AG04450 (cell line): ENCODE data around the gene FCN3. TPM values are rescaled to one million over a fixed set of nuclear protein-coding genes. Genes with fewer than 3 reads are reported as not detected.
A peak's percentile ranks its signal among the peaks of the same experiment; 100 is the strongest.

Experiments
- CTCF ChIA-PET: fragments of 300-600, 350-600 bp; formaldehyde crosslinking; extraction: SDS; loops from one replicate; lab custom pipeline; 2022; ENCODE audit warnings: antibody characterized with exemption, inconsistent platforms; lab: Charles Lee
- POLR2A ChIA-PET: fragments of 350-600 bp; formaldehyde crosslinking; extraction: SDS; loops from one replicate; lab custom pipeline; 2021; ENCODE audit warnings: antibody characterized with exemption, inconsistent platforms; lab: Yijun Ruan, JAX
- DNase-seq: peaks from one replicate; pipeline ENCODE4 v3.0.0-alpha.2; 2011; ENCODE audit warnings: low read depth, low spot score
- H3K27ac ChIP-seq: one replicate; pipeline ENCODE4 v1.5.1; 2012; ENCODE audit warnings: low read depth, low read length, control low read depth
- H3K27me3 ChIP-seq: one replicate; pipeline ENCODE4 v1.6.0; 2012; ENCODE audit warnings: low read length; ENCODE audit not compliant: control insufficient read depth, insufficient read depth
- H3K4me3 ChIP-seq: 2 replicates; pipeline ENCODE4 v1.5.1; 2011; ENCODE audit warnings: mild to moderate bottlenecking, low read depth, low read length, control low read depth
- H3K9me3 ChIP-seq: 2 replicates; pipeline ENCODE4 v1.5.1; 2012; ENCODE audit warnings: low read length; ENCODE audit not compliant: control insufficient read depth, insufficient read depth
- polyA plus RNA-seq: library from polyadenylated mRNA; depleted of rRNA; stranded (reverse); fragments of >200 nt; gene quantifications from 2 replicates; pipeline ENCODE4 v1.2.3, GENCODE V29; 2011
- TF ChIP-seq, protein P1 (sequence below): IDR thresholded peaks from 2 replicates; pipeline ENCODE4 v1.5.1; 2011; ENCODE audit warnings: low read depth, low read length, control low read depth, inconsistent platforms

FCN3 gene
- polyA plus RNA-seq, 1 experiment = not detected

GRCh38 chr1:27366411-27367159 lies 8.0 kb downstream of the FCN3 start, which contains the start of gene MAP3K6:
Gene MAP3K6 (minus strand): TSS chr1:27366961. CDS start chr1:27366597, 364 bp downstream.
- Histone ChIP-seq H3K9me3 (no peaks in the 10 kb centered on the region; the same call in 1 of the 2 replicates), H3K27ac (peak within 1 kb of the TSS; percentile 92), H3K4me3 (peak within 1 kb of the TSS; percentile 74), H3K27me3 (no peaks in the 10 kb centered on the region)
- peak; percentile 18 for DNase-seq
- ChIA-PET POLR2A (interaction anchor here (0.6 to 2.5 kb wide), 9 partner anchors 11 to 255 kb away, joined by 3 to 27 read pairs (median 3); no protein-coding TSS in a partner anchor), CTCF (interaction anchor here (0.6 to 5.3 kb wide), 16 partner anchors 9 to 1618 kb away, joined by 3 to 75 read pairs (median 6); partner anchors contain the start of genes AHDC1 and CD164L2)
- TF ChIP-seq, protein P1, sequence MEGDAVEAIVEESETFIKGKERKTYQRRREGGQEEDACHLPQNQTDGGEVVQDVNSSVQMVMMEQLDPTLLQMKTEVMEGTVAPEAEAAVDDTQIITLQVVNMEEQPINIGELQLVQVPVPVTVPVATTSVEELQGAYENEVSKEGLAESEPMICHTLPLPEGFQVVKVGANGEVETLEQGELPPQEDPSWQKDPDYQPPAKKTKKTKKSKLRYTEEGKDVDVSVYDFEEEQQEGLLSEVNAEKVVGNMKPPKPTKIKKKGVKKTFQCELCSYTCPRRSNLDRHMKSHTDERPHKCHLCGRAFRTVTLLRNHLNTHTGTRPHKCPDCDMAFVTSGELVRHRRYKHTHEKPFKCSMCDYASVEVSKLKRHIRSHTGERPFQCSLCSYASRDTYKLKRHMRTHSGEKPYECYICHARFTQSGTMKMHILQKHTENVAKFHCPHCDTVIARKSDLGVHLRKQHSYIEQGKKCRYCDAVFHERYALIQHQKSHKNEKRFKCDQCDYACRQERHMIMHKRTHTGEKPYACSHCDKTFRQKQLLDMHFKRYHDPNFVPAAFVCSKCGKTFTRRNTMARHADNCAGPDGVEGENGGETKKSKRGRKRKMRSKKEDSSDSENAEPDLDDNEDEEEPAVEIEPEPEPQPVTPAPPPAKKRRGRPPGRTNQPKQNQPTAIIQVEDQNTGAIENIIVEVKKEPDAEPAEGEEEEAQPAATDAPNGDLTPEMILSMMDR = peak; percentile 35

- TF ChIP-seq, protein P1 = no peak
- no peak for DNase-seq
- peak overlapping the region; percentile 74 for H3K4me3 ChIP-seq
- no peaks in the 10 kb centered on the region for H3K27me3 ChIP-seq
- H3K27ac ChIP-seq = peak overlapping the region; percentile 90
- no peaks in the 10 kb centered on the region; the same call in 1 of the 2 replicates for H3K9me3 ChIP-seq
- POLR2A ChIA-PET = interaction anchor here (0.6 to 2.5 kb wide), 14 partner anchors 11 to 764 kb away, joined by 3 to 27 read pairs (median 4); no protein-coding TSS in a partner anchor
- CTCF ChIA-PET = interaction anchor here (0.6 to 5.3 kb wide), 17 partner anchors 8 to 1618 kb away, joined by 3 to 75 read pairs (median 4); partner anchors contain the start of genes AHDC1, FCN3, GPR3 and TMEM222
Measured at GRCh38 chr1:27366113-27366410, 8.6 kb downstream of the FCN3 start.

GRCh38 chr1:27365372-27366112 lies 9.1 kb downstream of the FCN3 start:
- Histone ChIP-seq H3K4me3 (peak overlapping the region; percentile 74), H3K27ac (peak overlapping the region; percentile 90), H3K9me3 (no peaks in the 10 kb centered on the region; the same call in 1 of the 2 replicates), H3K27me3 (no peaks in the 10 kb centered on the region)
- peak; percentile 67 for DNase-seq
- TF ChIP-seq, protein P1 = no peak
- ChIA-PET CTCF (interaction anchor here (0.6 to 5.3 kb wide), 19 partner anchors 8 to 1619 kb away, joined by 3 to 75 read pairs (median 4); partner anchors contain the start of genes AHDC1, FCN3, GPR3 and TMEM222), POLR2A (interaction anchor here (0.6 to 2.5 kb wide), 12 partner anchors 14 to 763 kb away, joined by 3 to 27 read pairs (median 4); no protein-coding TSS in a partner anchor)

DNA sequence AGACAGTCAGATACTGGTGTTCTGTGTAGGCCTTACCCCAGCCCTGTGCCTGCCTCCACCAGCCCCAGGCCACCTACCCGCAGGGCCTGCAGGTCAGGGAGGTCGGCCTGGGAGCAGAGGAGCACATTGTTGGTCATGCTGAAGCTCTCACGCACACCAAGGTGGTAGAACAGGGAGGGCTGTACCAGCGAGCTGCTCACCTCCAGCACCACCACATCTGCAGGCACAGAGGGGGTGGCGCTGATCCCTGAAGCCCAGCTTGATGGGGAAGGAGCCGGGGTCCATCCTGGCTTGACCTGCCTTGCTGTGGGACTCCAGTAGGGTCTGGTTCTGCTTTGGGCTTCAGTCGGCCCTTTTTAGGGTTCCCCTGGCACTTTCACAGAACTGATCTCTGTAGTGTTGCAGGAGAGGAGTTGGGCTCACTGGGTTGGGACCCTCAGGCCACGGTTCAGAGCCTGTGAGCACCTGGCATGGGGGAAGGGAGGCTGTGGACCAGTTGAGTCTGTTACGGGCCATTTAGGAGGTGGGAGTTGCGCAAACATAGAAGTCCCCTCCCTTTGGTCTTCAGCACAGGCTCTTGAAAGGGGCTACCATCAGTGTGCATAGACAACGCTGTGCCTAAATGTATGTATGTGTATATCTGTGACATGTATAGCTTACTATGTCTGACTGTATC lies 9.8 kb downstream of the FCN3 start:
- peak overlapping the region; percentile 39 for H3K4me3 ChIP-seq
- no peaks in the 10 kb centered on the region; the same call in 1 of the 2 replicates for H3K9me3 ChIP-seq
- no peak for DNase-seq
- POLR2A ChIA-PET = interaction anchor here (0.7 to 2.5 kb wide), 8 partner anchors 14 to 294 kb away, joined by 3 to 27 read pairs (median 4); no protein-coding TSS in a partner anchor
- H3K27ac ChIP-seq = no peak overlapping the region
- TF ChIP-seq, protein P1 = no peak
- CTCF ChIA-PET = interaction anchor here (0.7 to 5.3 kb wide), 12 partner anchors 7 to 367 kb away, joined by 3 to 75 read pairs (median 6); partner anchors contain the start of genes AHDC1, FCN3 and GPR3
- no peaks in the 10 kb centered on the region for H3K27me3 ChIP-seq
